DMS 273 treated with DMSO at 0.1 percent for 48 hours (cell line): ENCODE measurements around the gene CDS2.
A peak's percentile ranks its signal among the peaks of the same experiment; 100 is the strongest.
"Not testable (repeated sequence)": the region's sequence is repeated elsewhere in the genome, so short reads cannot be mapped to it uniquely, and the experiment has no call there.

Experiments used
- DNase-seq: peaks from one replicate; lab custom pipeline; 2025; lab: John Stamatoyannopoulos, UW

Gene CDS2

DNA sequence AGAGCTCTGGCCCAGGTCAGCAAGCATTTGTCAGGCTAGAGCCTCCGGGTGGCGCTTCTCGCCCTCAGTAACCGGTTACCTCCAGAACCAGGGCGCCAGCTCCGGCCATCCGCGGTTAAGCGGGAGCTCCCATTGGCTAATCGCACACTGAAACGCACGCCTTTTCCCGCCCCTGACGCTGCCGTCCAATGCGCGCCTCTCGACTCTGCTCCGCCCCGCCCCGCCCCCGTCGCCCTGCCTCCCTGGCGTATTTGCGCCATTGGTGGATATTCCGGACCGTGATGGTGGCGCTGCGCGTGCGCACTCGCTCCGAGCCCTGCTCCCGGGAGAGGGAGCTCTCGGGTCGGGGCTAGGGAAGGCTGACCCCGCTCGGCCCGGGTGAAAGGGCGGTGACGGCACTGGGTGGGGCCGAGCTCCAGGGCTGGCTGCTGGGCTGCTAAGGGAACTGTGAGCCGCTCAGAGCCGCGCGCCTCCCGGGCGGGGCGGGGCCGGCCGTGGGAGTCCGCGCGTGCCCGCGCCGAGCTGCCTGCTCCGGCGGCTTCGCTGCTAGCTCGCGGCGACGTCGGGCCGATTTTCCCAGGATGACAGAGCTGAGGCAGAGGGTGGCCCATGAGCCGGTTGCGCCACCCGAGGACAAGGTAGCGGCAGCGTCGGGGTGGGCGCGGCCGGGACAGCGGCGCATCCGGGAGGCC is at the start of gene CDS2:
TSS of gene CDS2 (plus strand) at position 497 of the 692 bp plus-strand sequence. CDS start at position 582, 85 bp downstream.
- peak; percentile 97 for DNase-seq

DNA sequence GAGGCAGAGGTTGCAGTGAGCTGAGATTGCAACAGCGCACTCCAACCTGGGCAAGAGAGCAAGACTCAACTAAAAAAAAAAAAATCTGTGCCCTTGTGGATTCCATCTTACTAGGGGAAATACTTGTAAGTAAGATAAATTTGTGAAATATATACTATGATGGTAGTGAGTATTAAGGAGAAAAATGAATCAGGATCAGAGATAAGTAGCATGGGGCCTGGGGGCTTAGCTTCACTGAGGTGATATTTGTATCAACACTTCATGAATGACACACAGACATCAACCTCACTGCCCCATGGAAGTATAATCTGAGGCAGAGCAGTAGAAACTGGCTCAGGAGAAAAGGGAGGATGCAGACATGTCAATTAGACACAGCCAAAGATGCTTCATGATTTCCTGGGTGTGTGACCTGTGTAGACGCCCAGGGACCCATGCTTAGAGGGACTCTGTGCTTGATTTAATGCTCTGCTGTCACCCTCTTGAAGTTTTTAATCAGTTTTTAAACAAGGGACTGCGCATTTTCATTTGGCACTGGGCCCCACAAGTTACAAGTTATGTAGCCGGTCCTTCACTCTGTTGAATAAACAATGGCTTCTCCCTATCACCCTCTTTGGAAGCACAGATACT is 48.9 kb upstream of the CDS2 start:
- no peak for DNase-seq

DNA sequence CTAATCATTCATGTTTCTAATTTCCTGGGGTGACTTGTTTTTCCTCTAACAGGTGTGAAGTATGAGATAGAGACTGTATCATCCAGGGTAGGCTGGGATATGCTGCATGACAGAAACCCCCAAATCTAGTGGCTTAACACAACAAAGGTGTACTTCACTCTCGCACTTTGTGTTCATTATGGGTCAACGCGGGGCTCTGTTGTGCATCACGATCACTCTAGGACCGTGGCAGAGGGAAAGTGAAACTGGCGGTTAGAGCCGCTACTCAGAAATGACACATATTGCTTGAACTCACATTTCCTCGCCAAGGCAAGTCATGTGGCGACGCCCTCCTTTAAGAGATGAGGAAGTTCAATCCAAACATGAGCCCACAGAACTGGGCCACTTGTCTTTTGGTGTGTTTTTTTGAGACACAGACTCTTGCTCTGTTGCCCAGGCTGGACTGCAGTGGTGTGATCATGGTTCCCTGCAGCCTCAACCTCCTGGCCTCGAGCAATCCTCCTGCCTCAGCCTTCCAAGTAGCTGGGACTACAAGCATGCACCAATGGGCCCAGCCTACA is 48.3 kb upstream of the CDS2 start:
- DNase-seq, result no peak

DNA sequence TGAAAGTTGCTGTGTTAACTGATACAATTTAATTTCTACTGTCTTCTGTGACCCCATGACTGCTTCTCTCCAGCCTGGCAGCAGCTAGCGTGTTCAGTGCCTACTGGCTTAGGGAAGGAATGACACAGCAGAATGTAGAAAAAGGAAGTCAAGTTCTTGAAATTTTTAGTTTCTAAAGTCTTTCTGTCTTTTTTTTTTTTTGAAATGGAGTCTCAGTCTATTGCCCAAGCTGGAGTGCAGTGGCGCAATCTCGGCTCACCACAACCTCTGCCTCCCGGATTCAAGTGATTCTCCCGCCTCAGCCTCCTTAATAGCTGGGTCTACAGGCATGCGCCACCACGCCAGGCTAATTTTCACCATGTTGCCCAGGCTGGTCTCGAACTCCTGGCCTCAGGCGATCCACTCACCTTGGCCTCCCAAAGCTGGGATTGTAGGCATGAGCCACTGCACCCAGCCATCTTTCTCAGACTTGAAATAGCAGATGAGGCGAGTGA is 46.4 kb upstream of the CDS2 start:
- DNase-seq, result no peak

DNA sequence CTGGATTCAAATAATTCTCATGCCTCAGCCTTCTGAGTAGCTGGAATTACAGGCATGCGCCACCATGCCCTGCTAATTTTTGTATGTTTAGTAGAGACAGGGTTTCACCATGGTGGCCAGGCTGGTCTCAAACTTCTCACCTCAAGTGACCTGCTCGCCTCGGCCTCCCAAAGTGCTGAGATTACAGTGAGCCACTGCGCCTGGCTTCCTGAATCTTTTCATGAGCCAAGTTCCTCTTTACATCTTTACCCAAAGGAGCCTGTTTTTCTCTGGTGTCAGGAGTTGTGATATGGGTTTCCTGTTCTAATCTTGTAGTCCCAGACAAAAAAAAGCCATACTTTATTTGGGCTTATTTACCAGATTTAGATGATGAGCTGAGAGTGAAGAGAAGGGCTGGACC is 41.4 kb upstream of the CDS2 start:
- DNase-seq, result no peak

DNA sequence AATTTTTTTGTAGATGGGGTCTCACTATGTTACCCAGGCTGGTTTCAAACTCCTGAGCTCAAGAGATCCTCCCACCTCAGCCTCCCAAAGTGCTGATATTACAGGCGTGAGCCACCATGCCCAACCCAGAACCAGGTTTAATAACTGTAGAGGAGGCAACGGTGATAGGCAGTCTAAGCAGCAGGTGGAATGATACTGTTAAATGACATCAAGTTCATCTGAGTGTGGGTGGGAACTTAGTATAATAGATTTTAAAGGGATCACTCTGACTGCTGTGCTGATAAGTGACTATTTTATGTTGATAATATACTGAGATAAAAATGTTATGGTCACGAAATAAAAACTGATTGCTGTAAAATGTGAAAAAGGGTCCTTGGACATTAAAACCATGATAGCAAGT is 38.1 kb upstream of the CDS2 start:
- no peak for DNase-seq

DNA sequence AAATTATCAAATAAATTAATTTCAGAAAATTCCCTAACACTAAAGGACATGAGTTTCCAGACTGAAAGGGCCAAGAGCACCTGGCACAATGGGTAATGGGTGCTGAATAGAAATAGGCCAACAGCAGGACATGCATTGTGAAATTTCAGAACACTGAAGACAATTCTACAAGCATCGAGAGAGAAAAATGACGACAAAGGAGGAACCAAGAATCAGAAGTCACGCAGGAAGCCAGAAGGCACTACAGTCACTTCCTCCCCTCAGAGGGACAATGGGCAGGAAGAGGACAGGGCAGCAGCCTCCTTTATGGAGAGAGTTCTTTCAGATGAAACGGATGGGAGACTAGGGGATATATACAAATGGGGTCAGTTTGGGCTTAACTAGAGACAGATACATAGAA is 36.6 kb upstream of the CDS2 start:
- no peak for DNase-seq

DNA sequence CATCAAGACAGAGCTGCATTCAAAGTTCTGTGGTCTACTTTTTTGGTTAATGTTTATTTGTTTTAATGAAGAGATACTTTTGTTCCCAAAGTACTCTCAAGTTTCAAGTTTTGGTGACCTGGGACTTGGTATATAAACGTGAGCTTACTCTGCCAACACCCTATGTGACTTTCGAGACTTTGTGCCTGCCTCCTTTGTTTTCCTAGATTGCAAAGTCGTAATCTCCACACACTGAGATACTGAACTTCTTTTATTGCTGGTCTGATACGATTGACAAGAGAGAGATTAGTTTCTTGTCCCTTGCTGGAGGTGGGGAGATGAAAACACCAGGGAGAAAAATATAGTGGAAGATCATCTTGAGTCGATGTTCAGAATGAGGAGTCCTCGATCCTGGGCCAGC is 34.9 kb upstream of the CDS2 start:
- DNase-seq, result no peak

DNA sequence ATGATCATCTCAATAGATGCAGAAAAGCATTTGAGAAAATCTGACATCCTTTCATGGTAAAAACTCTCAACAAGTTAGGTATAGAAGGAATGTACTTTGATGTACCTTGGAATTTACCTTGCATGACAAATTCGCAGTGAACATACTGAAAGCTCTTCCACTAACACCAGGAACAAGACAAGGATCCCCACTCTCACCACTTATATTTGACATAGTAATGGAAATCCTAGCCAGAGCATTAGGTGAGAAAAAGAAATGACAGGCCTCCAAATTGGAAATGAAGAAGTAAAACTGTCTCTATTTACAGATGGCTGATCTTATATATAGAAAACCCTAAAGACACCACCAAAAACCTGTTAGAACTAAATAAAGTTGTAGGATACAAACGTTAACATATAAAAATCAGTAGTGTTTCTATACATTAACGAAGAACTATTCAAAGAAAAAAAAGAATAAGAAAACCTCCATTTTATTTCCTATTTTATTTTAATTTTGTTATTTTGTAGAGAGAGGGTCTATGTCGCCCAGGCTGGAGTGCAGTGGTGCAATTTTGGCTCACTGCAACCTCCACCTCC is 34.0 kb upstream of the CDS2 start:
- DNase-seq, result no peak

DNA sequence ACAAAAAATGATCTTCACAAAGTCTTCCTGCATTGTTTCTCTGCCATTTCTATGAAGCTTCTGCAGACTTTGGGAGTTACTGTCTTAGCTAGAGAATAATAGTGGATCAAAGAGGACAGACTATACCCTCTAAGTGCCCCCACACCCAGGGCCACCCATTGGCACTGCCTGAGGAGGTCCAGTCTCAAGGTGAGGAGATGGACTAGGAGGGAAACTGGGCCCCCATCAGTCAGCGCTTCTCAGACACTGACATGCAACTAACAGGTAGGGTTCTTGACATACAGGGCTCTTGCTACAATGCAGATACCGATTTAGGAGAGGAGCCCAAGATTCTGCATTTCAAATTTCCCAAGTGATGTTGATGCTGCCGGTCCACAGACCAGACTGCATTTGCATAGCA is 31.4 kb upstream of the CDS2 start:
- no peak for DNase-seq

DNA sequence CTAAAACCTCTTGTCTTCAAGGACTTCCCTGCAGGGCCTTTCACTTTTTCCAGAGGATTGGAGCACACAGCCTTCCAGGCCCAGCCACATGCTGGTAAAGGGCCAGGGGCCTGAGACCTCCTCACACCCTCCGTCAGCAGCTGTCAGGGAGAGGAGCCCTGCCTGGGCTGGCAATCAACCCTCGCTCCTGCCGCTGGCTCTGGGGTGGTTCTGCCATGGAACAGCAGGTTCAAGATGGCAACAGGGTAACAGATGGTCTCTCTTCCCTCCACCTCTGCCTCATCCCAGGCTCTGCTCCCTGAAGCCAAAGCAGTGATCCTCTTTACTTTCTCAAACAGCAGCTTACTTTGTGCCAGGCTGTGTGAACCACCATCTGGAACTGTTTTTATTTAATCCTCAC is 30.9 kb upstream of the CDS2 start:
- DNase-seq, result peak; percentile 95

DNA sequence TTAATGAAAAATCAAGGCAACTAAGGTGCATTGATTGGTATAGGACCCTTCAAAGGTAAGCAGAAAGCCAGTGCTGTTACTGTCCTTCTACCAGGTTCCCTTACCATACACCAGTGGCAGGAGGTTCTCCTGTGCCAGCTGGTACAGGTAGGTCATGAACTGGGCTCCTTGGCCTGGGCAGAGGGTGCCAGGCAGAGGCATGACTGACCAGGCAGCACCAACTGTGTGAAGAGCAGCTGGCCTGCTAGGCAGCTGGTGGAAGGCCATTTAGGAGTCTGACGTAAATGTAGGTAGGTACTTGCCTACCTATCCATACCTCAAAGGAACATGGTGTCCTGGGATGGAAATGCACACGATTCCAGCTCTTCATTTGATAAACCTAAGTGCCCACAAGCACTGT is 30.3 kb upstream of the CDS2 start:
- DNase-seq, result peak; percentile 36

DNA sequence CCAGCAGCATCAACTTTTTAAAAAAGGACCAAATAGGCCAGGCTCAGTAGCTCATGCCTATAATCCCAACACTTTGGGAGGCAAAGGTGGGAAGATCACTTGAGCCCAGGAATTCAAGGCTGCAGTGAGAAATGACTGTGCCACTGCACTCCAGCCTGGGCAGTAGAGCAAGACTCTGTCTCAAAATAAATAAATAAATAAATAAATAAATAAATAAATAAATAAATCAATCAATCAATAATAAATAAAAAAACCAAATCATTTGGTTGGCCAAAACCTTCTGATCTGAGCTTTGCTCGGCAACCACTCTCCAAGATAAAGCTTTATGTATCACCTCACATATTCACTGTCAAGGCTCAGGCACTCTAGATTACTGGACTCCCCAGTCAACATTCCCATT is 27.8 kb upstream of the CDS2 start:
- not testable (repeated sequence) for DNase-seq

DNA sequence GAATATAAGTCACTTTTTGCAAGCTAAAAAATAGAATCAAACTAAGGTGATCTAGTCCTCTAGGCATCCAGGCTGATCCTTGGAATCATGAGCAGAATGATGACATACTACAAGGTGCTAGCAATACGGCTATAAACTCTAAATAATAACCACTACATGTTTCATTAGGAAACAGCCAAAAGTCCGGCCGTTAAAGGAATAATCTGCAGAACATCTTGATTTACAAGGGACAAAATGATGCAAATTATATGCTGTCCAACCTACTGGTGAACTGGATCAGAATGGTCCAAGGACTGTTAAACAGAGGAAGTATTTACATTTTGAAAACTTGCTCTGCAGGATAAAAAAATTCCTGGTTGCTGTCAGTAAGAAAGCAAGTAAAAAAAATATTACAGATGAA is 26.9 kb upstream of the CDS2 start:
- not testable (repeated sequence) for DNase-seq

DNA sequence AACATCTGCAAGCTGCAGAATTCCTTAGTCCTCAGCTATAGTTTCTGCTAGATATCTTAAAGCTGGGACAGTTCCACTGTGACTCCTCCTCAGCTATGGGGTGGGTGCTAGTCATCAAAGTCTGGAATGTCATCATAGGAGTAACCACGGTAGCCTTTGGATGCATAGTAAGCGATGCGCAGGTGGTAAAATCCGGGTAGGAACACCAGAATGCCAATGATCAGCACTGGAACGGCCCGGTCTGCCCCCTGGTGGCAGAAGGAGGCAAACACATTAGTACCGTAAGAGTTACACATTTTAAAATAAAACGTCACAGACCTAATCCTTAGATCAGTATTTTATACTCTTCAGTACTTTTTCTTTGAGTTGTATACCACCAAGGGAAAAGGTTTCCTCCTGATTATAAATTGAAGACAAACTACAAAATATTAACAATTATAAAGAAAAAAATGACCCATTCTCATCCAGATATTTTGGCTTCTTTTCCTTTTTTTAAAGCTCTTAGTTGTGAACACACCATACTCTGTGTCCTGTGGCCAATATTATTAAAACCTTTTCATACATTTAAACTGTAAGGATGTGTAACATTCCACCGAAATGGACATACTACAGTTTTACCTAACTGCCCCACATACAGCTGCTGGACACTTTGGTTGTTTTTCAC is 26.0 kb upstream of the CDS2 start:
- DNase-seq, result no peak

DNA sequence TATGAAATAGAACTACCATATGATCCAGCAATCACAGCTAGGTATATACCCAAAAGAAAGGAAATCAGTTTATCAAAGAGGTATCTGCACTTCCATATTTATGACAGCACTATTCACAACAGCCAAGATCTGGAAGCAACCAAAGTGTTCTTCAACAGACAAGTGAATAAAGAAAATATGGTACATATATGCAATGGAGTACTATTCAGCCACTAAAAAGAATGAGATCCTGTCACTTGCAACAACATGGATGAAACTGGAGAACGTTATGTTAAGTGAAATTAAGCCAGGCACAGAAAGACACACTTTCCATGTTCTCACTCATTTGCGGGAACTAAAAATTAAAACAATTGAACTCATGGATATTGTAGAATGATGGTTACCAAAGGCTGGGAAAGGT is 22.3 kb upstream of the CDS2 start:
- DNase-seq, result no peak

DNA sequence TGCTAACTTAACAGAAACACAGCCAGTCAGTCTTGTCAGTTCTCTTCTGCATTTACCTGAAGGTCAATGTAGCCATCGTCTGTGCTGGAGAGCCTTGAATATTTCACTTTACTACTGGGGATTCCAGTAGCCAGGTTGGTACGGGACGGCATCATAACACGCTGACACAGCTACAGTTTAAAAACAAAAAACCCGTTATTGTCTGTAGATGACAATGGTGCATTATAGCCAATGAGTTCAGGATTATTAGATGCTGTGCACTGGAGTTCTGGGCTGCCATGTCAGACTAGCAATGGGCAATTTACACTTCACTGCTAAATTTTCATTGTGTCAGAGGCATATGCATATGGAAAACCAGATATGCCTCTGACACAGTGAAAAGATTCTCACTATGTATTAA is 17.5 kb upstream of the CDS2 start:
- DNase-seq, result no peak

DNA sequence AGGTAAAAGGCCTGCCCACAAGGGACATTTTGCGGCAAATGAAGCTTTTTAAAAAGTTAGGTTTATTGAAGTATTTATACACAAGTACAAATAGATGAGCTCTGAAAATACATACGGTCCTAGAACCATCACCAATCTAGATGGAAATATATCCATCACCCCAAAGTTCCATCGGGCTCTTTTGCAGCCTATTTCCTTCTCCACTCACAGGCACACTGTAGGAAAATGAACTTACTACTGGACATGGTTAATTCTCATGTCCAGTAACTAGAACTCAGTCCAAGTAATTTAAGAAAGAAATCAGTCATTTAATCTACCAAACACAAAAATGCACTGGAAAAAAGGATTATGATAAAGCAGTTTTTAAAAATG is 13.2 kb upstream of the CDS2 start:
- no peak for DNase-seq

DNA sequence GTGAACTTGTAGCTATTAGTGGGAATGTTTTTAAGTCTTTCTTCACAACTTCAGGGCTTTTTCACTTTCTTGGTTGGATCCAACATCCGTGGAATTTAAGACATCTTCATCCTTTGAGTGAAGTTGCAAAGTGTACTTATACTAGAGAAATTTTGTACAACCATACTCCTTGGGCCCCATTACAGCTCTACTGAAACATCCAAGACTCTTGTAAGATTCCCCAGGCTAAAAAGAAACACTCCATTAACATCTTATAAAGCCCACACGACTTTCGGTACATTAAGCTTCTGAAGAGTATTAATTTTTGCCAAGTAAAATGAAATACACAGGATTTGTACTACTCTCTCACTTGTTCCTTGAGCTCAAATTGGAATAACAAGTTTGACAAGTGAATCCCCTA is 12.4 kb upstream of the CDS2 start:
- no peak for DNase-seq

DNA sequence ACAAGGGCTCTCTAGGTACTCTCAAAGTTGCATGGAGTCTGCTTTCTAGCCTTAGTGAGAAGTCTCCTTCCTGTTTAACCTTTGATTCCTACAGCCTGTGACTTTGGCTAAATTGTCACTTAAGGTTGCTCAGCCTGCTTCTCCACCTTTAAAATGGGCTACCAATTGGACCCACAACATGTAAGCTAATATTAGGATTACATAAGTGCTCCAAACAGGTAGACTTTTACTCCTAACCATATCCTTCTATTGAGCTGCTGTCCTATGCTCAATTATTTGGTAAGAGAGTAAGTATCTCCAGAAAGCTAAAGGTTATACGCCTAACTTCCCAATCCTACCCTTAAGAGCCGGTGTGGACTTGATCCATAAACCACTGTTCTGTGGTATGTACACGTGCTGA is 9.9 kb upstream of the CDS2 start:
- DNase-seq, result no peak

DNA sequence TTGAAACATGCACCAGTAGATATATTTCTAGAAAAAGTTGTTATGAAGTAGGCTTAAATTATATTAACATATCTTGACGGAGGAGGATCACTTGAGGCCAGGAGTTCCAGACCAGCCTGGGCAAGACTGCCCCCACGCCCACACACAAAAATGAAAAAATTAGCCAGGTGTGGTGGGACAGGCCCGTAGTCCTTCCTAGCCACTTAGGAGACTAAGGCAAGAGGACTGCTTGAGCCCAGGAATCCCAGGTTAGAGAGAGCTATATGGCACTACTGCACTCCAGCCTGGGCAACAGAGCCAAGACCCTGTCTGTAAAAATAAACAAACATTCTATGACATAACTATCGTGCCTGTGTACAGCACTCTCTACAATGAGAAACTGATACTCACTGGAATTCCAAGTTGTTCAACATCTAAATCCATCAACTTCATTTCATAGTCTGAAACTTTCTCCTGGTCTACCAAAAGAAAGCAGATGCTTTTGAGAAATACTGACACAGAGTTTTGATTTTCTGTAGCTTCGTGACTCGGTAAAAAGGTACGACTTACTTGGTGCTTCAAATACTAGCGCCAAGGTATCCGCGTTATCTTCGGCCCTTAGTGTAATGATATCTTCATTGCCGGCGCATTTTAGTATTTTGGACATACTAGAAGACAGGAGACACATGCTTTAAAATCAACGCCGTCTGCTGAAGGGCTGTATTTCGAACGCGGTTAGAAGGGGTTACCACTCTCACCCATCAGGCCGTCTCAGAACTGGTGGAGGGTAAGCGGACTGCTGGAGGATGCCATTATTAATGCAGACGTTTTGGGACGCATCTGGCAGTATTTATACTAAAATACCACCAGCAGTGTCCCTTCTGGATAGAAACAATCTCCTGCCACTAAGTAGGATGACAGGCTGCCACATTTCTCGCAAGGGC is 8.3 kb upstream of the CDS2 start:
- no peak for DNase-seq

DNA sequence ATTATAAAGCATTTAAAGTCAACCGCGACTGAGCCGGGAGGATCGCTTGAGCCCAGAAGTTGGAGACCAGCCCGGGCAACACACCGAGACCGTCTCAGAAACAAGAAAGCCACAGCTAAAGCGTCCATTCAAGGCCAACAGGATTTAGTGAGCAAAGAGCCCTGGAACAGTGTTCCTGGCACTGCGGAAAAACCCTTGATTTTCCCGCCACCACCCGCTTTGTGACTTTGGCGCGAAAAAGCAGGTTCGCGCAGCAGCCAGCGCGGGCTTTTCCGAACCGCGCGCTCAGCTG is 7.7 kb upstream of the CDS2 start:
- no peak for DNase-seq
